Esophagus muscularis mucosa (tissue), 3 donors: Measurements from ENCODE around the gene RNF224.

Experiments
- CTCF ChIP-seq, 3 experiments: fragments of 200-600 bp in 2 of 3; fragments of 450-650 bp in 1 of 3; sonication (generic) in 2 of 3; IDR thresholded peaks; one replicate each; pipeline ENCODE4 v1.5.1; 2017 to 2019; ENCODE audit warnings: antibody characterized with exemption in 3 of 3, mild to moderate bottlenecking in 2 of 3, moderate library complexity in 1 of 3
- POLR2A ChIP-seq: fragments of 450-650 bp; IDR thresholded peaks from one replicate; pipeline ENCODE4 v1.6.1; 2017; ENCODE audit warnings: antibody characterized with exemption, moderate library complexity, mild to moderate bottlenecking, low read depth
- POLR2AphosphoS5 ChIP-seq, 2 donors: sonication (generic); formaldehyde crosslinking; IDR thresholded peaks; one replicate each; pipeline ENCODE4 v1.6.1; 2017; ENCODE audit warnings: antibody characterized with exemption in 2 of 2

- TF ChIP-seq CTCF (IDR thresholded peaks at IDR 0.05), result no peak
- no peak for TF ChIP-seq POLR2AphosphoS5 (IDR thresholded peaks at IDR 0.05)
- TF ChIP-seq POLR2A, result no peak
Observed at GRCh38 chr9:137187386-137187785, 39.9 kb upstream of the RNF224 start.
